ENCODE measurements around the gene PIGU.
"Not testable (repeated sequence)": the region's sequence is repeated elsewhere in the genome, so short reads cannot be mapped to it uniquely, and the experiment has no call there.

PIGU gene

GRCh38 chr20:34706302-34706875 is 29.5 kb upstream of the PIGU start:
- no peak for DNase-seq

DNA sequence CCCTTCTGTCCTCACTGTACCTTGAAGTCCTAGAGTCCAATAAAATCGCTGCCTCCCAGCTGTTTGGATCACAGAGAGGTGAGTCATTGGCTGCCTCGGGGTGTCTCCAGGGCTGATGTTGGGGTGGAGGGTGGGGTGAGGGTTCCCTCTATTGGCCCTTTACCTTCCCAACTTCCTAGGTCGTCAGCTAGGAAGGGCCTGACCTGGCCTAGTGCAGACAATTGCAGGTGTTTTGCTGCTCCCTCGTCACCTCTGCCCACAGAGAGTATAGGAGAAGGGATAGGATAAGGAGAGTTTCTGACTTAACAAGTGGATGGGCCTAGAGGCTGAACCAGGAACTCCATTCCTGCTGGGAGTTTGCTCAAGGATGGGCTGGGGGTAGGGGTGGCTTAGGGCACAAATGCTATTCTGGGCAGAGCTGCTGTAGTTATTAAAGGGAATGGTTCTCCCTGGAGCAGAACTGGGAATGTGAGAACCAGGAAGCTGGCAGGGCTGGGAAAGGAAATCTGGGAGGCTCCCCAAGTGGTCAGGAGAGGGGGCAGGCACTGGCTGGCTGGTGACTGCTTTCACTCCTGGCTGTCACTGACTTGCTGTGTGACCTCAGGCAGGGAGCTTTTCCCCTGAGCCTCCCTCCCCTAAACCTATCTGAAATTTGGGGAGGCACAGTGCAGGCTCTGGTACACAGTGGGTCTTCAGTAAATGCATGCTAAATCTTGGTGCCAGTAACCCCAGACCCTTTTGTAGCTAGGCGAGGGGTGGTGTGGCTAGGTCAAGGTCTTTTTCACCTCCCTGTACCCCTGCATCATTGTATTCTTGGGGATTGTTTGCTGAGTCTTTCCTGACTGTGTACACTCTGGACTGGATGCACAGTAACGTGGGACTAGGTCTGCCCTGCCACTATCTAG is 28.8 kb upstream of the PIGU start:
- no peak for DNase-seq

- DNase-seq, result no peak
Measured at GRCh38 chr20:34705008-34705396, 28.1 kb upstream of the PIGU start.

GRCh38 chr20:34704177-34705007 is 27.5 kb upstream of the PIGU start, which contains the start of gene TP53INP2:
Gene TP53INP2 (plus strand): TSS chr20:34704344. CDS start chr20:34708740, 4,396 bp downstream.
- DNase-seq, result peak; percentile 78

DNA sequence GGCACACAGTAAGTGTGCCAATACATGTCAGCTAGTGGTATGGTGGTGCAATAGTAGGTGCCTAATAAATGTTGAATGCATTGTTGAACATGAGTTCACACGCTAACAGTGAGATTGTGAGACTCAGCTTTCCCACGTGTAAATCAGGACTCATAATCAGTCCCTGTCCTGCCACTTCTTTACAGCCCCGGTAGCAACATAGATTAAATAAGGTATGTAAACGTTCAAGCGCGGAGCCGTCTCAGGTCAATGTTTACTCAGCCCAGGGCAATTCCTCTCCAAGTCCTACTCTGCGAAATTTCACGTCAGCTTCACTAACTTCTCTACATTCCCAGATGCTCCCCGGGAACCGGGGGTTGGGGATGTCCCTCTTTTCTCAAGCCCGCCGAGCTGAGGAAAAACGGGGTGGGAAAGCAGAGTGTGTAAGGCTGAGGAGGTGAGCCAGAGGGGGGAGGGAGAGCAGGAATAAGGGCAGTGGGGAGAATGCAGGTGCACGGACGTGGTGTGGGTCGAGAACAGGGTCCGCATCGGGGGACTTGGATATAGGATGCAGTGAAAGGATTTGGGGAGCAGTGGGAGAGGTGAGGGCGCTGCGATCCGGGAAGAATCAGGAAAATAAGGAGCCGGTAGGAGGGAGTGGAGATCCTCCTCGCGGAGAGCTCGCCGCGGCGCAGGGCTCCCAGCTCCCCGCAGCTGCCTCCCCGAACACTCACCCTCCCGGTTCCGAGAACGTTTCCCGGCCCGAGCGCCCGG is 26.7 kb upstream of the PIGU start:
- no peak for DNase-seq

- DNase-seq, result no peak
Measured at GRCh38 chr20:34703061-34703423, 26.1 kb upstream of the PIGU start.

- no peak for DNase-seq
Measured at GRCh38 chr20:34701405-34702085, 24.7 kb upstream of the PIGU start.

- no peak for DNase-seq
Measured at GRCh38 chr20:34693414-34693813, 16.5 kb upstream of the PIGU start.

DNA sequence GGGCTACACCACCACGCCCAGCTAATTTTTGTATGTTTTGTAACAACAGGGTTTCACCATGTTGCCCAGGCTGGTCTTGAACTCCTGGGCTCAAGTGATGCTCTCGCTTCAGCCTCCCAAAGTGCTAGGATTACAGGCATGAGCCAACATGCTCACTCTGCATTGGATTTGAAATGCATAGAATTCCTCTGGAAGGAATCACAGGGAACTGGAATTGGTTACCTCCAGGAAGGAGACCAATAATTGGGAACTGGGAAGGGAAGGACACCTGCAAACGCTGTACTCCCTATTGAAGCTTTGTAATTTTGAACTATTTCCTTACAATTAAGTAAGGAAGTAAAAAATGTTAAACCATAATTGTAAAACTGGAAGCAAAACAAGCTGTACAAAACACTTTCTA is 14.9 kb upstream of the PIGU start:
- no peak for DNase-seq

DNA sequence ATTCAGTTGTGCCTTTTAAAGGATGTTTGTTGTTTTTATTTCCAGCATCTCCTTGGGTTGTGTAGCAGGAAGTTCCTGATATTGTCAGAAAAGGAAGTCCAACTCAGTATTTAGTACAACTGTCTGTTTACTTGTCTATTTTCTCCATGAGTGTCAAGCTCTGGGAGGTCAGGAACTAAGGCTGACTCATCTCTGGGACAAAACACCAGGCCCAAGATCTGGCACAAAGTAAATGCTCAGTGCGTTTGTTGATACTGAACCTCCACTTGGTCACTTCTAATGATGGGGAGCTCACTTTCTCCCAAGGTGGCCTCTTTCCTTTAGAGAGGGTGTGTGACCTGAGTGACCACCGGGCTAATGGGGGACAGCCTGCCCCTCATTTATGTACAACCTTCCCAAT is 12.6 kb upstream of the PIGU start:
- DNase-seq, result no peak

GRCh38 chr20:34683667-34684066 is 6.8 kb upstream of the PIGU start:
- DNase-seq, result no peak

- DNase-seq, result no peak
Measured at GRCh38 chr20:34680586-34681175, 3.8 kb upstream of the PIGU start.

GRCh38 chr20:34675993-34676641 is 775 bp downstream of the PIGU start:
- DNase-seq, result no peak

DNA sequence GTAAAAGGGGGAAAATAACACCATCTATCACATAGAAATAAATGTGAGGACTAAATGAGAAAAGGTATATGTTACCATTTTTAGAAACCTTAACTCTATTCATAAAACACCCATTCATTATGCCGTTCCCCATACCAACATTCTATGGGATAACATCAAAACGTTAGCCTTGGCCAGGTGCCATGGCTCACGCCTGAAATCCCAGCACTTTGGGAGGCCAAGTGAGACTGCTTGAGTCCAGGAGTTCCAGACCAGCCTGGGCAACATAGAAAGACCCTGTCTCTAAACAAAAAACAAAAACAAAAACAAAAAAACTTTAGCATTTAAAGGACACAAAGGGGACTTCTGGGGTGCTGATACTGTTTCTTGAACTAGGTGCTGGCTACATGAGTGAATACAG is 1.3 kb downstream of the PIGU start:
- no peak for DNase-seq

GRCh38 chr20:34673412-34673811 is 3.5 kb downstream of the PIGU start:
- DNase-seq, result no peak

- DNase-seq, result no peak
Measured at GRCh38 chr20:34669094-34669493, 7.8 kb downstream of the PIGU start.

GRCh38 chr20:34664751-34665150 is 12.1 kb downstream of the PIGU start:
- not testable (repeated sequence) for DNase-seq

DNA sequence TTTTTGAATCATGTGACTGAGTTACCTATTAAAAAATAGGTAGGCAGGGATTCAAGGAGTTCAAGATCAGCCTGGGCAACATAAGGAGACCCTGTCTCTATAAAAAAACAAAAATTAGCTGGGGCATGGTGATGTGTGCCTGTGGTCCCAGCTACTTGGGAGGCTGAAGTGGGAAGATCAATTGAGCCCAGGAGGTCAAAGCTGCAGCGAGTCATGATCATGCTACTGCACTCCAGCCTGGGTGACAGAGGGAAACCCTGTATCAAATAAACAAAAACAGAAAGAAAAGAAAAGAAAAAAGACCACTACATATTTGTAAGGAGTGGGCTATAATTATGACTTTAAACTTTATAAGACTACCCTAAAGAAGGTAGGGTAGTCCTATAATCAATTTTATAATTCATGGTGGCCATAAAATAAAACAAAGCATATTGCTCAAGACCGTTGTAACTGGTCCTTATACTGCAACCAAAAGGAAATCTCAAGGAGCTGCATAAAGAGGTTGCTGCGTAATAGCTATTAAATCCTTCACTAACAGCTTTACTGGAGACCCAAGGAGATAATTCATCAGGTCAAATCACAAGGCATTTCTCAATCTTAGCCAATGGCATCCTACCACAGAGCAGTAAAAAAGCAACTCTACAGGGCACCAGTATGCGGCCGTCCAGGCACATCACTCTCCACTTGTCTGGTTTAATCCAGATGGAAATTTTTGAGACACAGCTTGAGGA is 13.5 kb downstream of the PIGU start:
- DNase-seq, result no peak

- not testable (repeated sequence) for DNase-seq
Measured at GRCh38 chr20:34661811-34662210, 15.1 kb downstream of the PIGU start.

- not testable (repeated sequence) for DNase-seq
Measured at GRCh38 chr20:34658654-34659053, 18.2 kb downstream of the PIGU start.

All from NCI-H1417 treated with DMSO at 0.1 percent for 48 hours (cell line).